Mesenchymal stem cell (in vitro differentiated cells and primary cell): ENCODE data around the gene SUMO1. TPM values are rescaled to one million over a fixed set of nuclear protein-coding genes. Genes with fewer than 3 reads are reported as not detected.

Experiments used
- DNase-seq: peaks from one replicate; pipeline ENCODE4 v3.0.0-alpha.2; 2013
- H2AFZ ChIP-seq: one replicate; pipeline ENCODE4 v1.6.1; 2013; ENCODE audit warnings: low read depth, mild to moderate bottlenecking, control low read depth, inconsistent platforms, low read length, moderate library complexity
- H2AK5ac ChIP-seq: 2 replicates; pipeline ENCODE4 v1.6.1; 2013; ENCODE audit warnings: low read length, moderate library complexity, mild to moderate bottlenecking, inconsistent platforms; ENCODE audit not compliant: severe bottlenecking
- H2BK120ac ChIP-seq: one replicate; pipeline ENCODE4 v1.6.1; 2013; ENCODE audit warnings: low read depth, mild to moderate bottlenecking, inconsistent platforms, low read length, moderate library complexity
- H2BK12ac ChIP-seq, 2 experiments: one replicate each; pipeline ENCODE4 v1.6.1; 2013; ENCODE audit warnings: inconsistent platforms in 2 of 2, low read length in 2 of 2, mild to moderate bottlenecking in 2 of 2, moderate library complexity in 2 of 2, control low read depth in 1 of 2
- H2BK15ac ChIP-seq: one replicate; pipeline ENCODE4 v1.6.1; 2013; ENCODE audit warnings: mild to moderate bottlenecking, low read depth, inconsistent platforms; ENCODE audit not compliant: poor library complexity, severe bottlenecking
- H2BK5ac ChIP-seq: 2 replicates; pipeline ENCODE4 v1.6.1; 2013; ENCODE audit warnings: low read depth, mild to moderate bottlenecking, low read length, control low read depth, inconsistent platforms; ENCODE audit not compliant: poor library complexity, severe bottlenecking
- H3K14ac ChIP-seq, 2 experiments: one replicate each; pipeline ENCODE4 v1.6.1; 2013; ENCODE audit warnings: inconsistent platforms in 2 of 2, low read length in 2 of 2, control low read depth in 1 of 2, mild to moderate bottlenecking in 1 of 2, moderate library complexity in 1 of 2
- H3K18ac ChIP-seq, 2 experiments: one replicate each; pipeline ENCODE4 v1.6.1; 2013; ENCODE audit warnings: inconsistent platforms in 2 of 2, low read length in 2 of 2, control low read depth in 1 of 2, low read depth in 1 of 2, mild to moderate bottlenecking in 1 of 2
- H3K23ac ChIP-seq, 2 experiments: one replicate each; pipeline ENCODE4 v1.6.1; 2013; ENCODE audit warnings: inconsistent platforms in 2 of 2, low read length in 2 of 2, mild to moderate bottlenecking in 2 of 2, moderate library complexity in 2 of 2, control low read depth in 1 of 2
- H3K27ac ChIP-seq: 2 replicates; pipeline ENCODE4 v1.5.1; 2013; ENCODE audit warnings: mild to moderate bottlenecking, moderate library complexity, low read length, control low read depth, inconsistent platforms; ENCODE audit not compliant: poor library complexity, severe bottlenecking
- H3K27me3 ChIP-seq, 2 experiments: 2 replicates each; pipeline versions ENCODE4 v1.6.1 to v1.7.0; 2013; ENCODE audit warnings: low read length in 2 of 2, mild to moderate bottlenecking in 2 of 2, moderate library complexity in 2 of 2, control low read depth in 1 of 2, inconsistent platforms in 1 of 2; ENCODE audit not compliant: control insufficient read depth in 1 of 2, insufficient read depth in 1 of 2
- H3K36me3 ChIP-seq, 2 experiments: 2 replicates each; pipeline versions ENCODE4 v1.6.1 to v1.7.0; 2013; ENCODE audit warnings: low read length in 2 of 2, control low read depth in 1 of 2, inconsistent platforms in 1 of 2, low read depth in 1 of 2, mild to moderate bottlenecking in 1 of 2; ENCODE audit not compliant: insufficient read depth in 2 of 2, control insufficient read depth in 1 of 2
- H3K4ac ChIP-seq, 2 experiments: one replicate each; pipeline ENCODE4 v1.6.1; 2013; ENCODE audit warnings: inconsistent platforms in 2 of 2, low read length in 2 of 2, mild to moderate bottlenecking in 2 of 2, moderate library complexity in 2 of 2, control low read depth in 1 of 2, low read depth in 1 of 2
- H3K4me1 ChIP-seq: 2 replicates; pipeline ENCODE4 v1.6.1; 2013; ENCODE audit warnings: low read depth, low read length, control low read depth; ENCODE audit not compliant: control insufficient read depth, insufficient read depth
- H3K4me2 ChIP-seq: 2 replicates; pipeline ENCODE4 v1.6.1; 2013; ENCODE audit warnings: low read length, mild to moderate bottlenecking, inconsistent platforms; ENCODE audit not compliant: poor library complexity, severe bottlenecking
- H3K4me3 ChIP-seq, 2 experiments: 2 replicates each; pipeline versions ENCODE4 v1.5.1 to v1.7.0; 2013; ENCODE audit warnings: low read length in 2 of 2, mild to moderate bottlenecking in 2 of 2, control low read depth in 1 of 2, low read depth in 1 of 2; ENCODE audit not compliant: insufficient read depth in 1 of 2
- H3K79me1 ChIP-seq: replicated peaks from 2 replicates; pipeline ENCODE4 v1.6.1; 2013; ENCODE audit warnings: mild to moderate bottlenecking, control low read depth, low read length, inconsistent platforms; ENCODE audit not compliant: poor library complexity, severe bottlenecking
- H3K9ac ChIP-seq: 2 replicates; pipeline ENCODE4 v1.7.0; 2013; ENCODE audit warnings: mild to moderate bottlenecking, low read length, moderate library complexity
- H3K9me3 ChIP-seq: 2 replicates; pipeline ENCODE4 v1.7.0; 2013; ENCODE audit warnings: mild to moderate bottlenecking, low read length; ENCODE audit not compliant: control insufficient read depth
- H4K8ac ChIP-seq: one replicate; pipeline ENCODE4 v1.6.1; 2013; ENCODE audit warnings: inconsistent platforms, mild to moderate bottlenecking, low read length, moderate library complexity
- H4K91ac ChIP-seq: one replicate; pipeline ENCODE4 v1.6.1; 2013; ENCODE audit warnings: mild to moderate bottlenecking, low read length, inconsistent platforms
- WGBS: methylation state at CpG from one replicate; pipeline ENCODE4 v1.1.7; 2013; ENCODE audit warnings: mixed read lengths; 5-methylcytosine and 5-hydroxymethylcytosine counted together
- polyA plus RNA-seq, 2 experiments: library from polyadenylated mRNA; stranded (reverse); fragments of 200-250 nt; gene quantifications; one replicate each; pipeline ENCODE4 v1.2.3, GENCODE V29; 2013

The SUMO1 gene
- polyA plus RNA-seq (2013, experiment 1 of 2): 159 TPM
- polyA plus RNA-seq (2013, experiment 2 of 2): 162 TPM

DNA sequence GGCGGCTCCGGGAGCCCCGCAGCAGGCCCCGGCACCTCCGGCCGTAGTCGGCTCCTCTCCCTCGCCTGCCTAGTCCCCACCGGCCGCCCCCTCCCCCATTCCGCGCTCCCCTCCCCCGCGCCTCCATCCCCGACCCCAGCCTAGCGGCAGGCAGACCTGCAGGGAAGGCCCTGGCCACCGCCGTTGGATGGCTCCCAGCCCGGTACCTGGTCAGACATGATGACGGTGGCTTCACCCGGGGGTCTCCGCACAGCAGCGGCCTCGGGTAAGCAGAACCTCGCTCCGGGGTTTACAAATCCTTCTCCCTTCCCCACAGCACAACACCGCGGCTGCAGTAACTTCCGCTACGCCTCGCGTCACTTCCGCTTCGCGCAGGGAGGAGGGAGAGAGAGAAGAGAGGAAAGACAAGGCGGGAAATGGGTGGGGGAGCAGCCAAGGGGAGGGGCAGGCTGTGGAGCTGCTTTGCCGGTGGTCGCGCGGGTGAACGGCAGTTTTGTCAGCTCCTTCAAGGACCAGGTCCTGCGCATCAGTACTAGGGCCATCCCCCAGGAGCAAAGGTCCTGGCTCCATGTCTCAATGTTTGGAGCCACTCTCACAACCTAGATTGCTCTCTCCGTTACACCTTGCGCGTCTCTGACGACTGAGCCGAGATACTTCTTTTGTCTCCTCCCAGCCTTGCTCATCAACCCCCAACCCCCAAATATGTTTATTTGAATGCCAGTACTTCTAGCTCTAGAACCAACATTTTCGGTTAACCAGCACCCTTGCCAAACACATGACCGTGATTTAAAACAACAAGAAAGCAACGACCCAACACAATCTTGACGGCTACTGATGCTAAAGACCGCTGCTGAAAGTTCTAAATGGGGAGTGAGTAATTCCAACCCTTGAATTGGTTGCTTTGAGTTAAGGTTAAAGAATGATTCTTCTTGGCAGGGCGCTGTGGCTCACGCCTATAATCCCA lies at the start of gene SUMO1:
Gene SUMO1, minus strand, starts transcription at position 364 of the 964 bp plus-strand sequence. Its CDS starts 146 bp downstream, at position 218.
- Histone ChIP-seq H4K8ac (peak within 1 kb of the TSS; percentile 100), H3K27me3 (no peaks in the 10 kb centered on the region), H3K9ac (peak within 1 kb of the TSS; percentile 94), H3K36me3 (no peaks in the 10 kb centered on the region), H3K4ac (peak within 1 kb of the TSS; percentile 94 to 96), H3K23ac (no peak within 1 kb of the TSS), H2AK5ac (no peak within 1 kb of the TSS), H3K18ac (peak within 1 kb of the TSS; percentile 91 to 92), H4K91ac (peak within 1 kb of the TSS; percentile 45), H3K9me3 (no peaks in the 10 kb centered on the region), H3K4me1 (peaks cover 8% of the 10 kb centered on the region), H2BK12ac (no peak within 1 kb of the TSS), H2BK15ac (peak within 1 kb of the TSS; percentile 70), H2BK5ac (peak within 1 kb of the TSS; percentile 24), H3K79me1 (no peaks in the 10 kb centered on the region), H2BK120ac (peak within 1 kb of the TSS; percentile 76), H2AFZ (peak within 1 kb of the TSS; percentile 99), H3K14ac (peak within 1 kb of the TSS in 1 of 2 experiments; percentile 86), H3K4me2 (peak within 1 kb of the TSS; percentile 84), H3K4me3 (peak within 1 kb of the TSS; percentile 90 to 94), H3K27ac (peak within 1 kb of the TSS; percentile 73)
- 11% methylated on average over 28 of the region's 54 CpGs for WGBS
- peak; percentile 93 for DNase-seq

DNA sequence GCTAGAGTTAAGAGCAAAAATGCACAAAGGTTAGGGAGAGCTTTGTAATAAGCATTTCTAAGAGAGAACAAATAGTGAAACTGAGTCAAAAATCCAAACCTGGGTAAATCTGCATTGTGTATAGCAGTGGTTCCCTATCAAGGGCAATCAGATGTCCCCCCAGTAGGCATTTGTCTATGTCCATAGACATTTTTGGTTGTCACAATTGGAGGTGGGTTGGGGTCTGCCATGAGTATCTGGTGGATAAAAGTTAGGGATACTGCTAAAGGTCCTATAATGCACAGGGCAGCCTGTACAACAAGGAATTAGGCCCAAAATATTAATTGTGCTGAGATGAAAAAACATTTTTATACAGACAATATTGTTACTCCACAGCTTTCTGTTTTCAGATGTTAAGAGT lies 48.2 kb upstream of the SUMO1 start:
- H4K91ac ChIP-seq: no peak overlapping the region
- H2BK12ac ChIP-seq: no peak overlapping the region
- no peaks in the 10 kb centered on the region for H3K4me1 ChIP-seq
- no peak overlapping the region for H3K4ac ChIP-seq
- H2BK120ac ChIP-seq: no peak overlapping the region
- H4K8ac ChIP-seq: no peak overlapping the region
- peaks cover 32 to 94% of the 10 kb centered on the region in 2 experiments for H3K36me3 ChIP-seq
- no peak overlapping the region for H3K27ac ChIP-seq
- H2AFZ ChIP-seq: no peak overlapping the region
- no peak overlapping the region for H3K18ac ChIP-seq
- H3K4me2 ChIP-seq: no peak overlapping the region
- no peak overlapping the region for H3K14ac ChIP-seq
- H3K79me1 ChIP-seq: peaks cover 22% of the 10 kb centered on the region
- no peak overlapping the region for H3K23ac ChIP-seq
- no peak overlapping the region for H3K4me3 ChIP-seq
- DNase-seq: no peak
- H2BK15ac ChIP-seq: no peak overlapping the region
- H3K27me3 ChIP-seq: no peaks in the 10 kb centered on the region
- H3K9me3 ChIP-seq: no peaks in the 10 kb centered on the region
- H3K9ac ChIP-seq: no peak overlapping the region
- H2AK5ac ChIP-seq: no peak overlapping the region
- no peak overlapping the region for H2BK5ac ChIP-seq

DNA sequence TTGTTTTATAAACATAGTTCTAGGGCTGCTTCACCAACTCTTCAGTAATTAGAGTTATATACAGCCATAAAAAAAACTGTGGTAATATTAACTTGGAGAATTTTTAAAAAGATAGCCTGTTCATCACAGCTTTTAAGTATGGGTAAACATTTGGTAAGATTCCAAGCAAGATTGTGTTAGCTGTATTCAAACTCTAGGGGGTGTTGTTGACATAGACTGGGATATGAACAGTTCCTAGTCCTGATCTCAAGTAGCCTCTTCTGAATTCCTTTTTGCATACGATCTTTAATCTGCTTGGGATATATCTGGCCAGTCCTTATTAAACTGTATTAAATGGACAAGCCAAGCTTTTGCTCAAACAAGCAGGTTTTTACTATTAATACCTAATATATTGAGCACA lies 40.5 kb upstream of the SUMO1 start:
- H3K4ac ChIP-seq: no peak overlapping the region
- no peak overlapping the region for H3K18ac ChIP-seq
- H3K27me3 ChIP-seq: no peaks in the 10 kb centered on the region
- no peak overlapping the region for H2BK5ac ChIP-seq
- H4K8ac ChIP-seq: no peak overlapping the region
- no peak overlapping the region for H3K4me3 ChIP-seq
- WGBS: no CpG with 5 or more reads among the region's 1 CpG
- peaks cover 4% of the 10 kb centered on the region for H3K4me1 ChIP-seq
- no peak overlapping the region for H3K27ac ChIP-seq
- H3K36me3 ChIP-seq: peaks cover 34 to 73% of the 10 kb centered on the region in 2 experiments
- no peak overlapping the region for H2AFZ ChIP-seq
- no peak overlapping the region for H3K23ac ChIP-seq
- no peak overlapping the region for H2AK5ac ChIP-seq
- no peak overlapping the region for H2BK15ac ChIP-seq
- no peak overlapping the region for H3K14ac ChIP-seq
- H2BK120ac ChIP-seq: no peak overlapping the region
- DNase-seq: peak; percentile 80
- no peak overlapping the region for H3K4me2 ChIP-seq
- peak overlapping the region; percentile 72 for H3K9ac ChIP-seq
- H2BK12ac ChIP-seq: no peak overlapping the region
- no peaks in the 10 kb centered on the region for H3K9me3 ChIP-seq
- peaks cover 14% of the 10 kb centered on the region for H3K79me1 ChIP-seq
- no peak overlapping the region for H4K91ac ChIP-seq

DNA sequence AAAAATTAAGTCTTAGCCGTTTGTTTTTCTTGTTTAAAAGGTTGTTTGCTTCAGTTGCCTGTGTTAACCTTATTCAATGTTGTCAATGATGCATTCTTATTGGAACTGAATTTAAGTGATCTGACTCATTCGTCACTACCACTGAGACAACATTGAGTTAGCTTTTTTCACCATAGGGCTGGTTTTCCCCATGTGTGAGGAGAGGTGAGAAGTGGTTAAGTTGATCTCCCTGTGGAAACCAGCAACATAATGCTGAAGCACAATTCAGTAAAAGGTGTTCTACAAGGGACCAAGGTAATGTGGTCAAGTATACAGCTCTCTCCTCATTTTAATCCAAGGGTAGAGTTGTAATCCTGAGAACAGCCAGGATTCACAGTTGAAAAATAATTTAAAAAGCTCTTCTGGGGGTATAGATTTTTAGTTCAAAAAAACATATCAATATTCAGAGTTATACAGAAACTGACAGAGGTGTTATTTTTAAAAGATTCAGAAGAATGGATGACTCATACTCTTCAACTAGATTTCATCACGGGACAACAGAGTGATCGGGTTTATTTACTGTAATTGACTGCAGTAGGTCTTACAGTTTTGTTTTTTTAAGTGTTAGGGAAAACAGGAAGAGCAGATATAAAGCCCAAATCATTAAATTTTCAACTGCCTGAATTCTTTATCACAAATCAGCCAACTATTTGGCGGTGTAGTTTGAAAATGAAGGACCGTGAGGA lies 39.8 kb upstream of the SUMO1 start:
- no peak overlapping the region for H2BK12ac ChIP-seq
- 100% methylated on average over 2 of the region's 6 CpGs for WGBS

More for the DNA sequence above, 39.8 kb upstream of the SUMO1 start:
- Histone ChIP-seq H2BK120ac (no peak overlapping the region), H2AFZ (no peak overlapping the region), H4K8ac (no peak overlapping the region), H3K14ac (no peak overlapping the region), H3K4me2 (no peak overlapping the region), H3K4me3 (no peak overlapping the region), H2BK5ac (no peak overlapping the region), H4K91ac (no peak overlapping the region), H3K36me3 (peaks cover 32 to 67% of the 10 kb centered on the region in 2 experiments), H3K79me1 (peaks cover 14% of the 10 kb centered on the region), H2AK5ac (no peak overlapping the region), H3K4me1 (peaks cover 4% of the 10 kb centered on the region), H3K27me3 (no peaks in the 10 kb centered on the region), H2BK15ac (no peak overlapping the region), H3K9me3 (no peaks in the 10 kb centered on the region), H3K9ac (peak overlapping the region; percentile 72), H3K27ac (peak overlapping the region; percentile 49), H3K4ac (no peak overlapping the region), H3K18ac (no peak overlapping the region), H3K23ac (no peak overlapping the region)
- peak; percentile 77 for DNase-seq
